Kidney (tissue), 14 donors: ENCODE results near the gene XIRP2. TPM values are rescaled to one million over a fixed set of nuclear protein-coding genes. Genes with fewer than 3 reads are reported as not detected.

ENCODE experiments used
- DNase-seq, 5 donors: peaks; one replicate each; pipeline ENCODE4 v3.0.0-alpha.2; 2013 to 2020
- FAIRE-seq: peaks from 2 replicates; lab custom pipeline; 2012; peaks lifted over from hg19 to GRCh38; lab: Jason Lieb, UNC
- H3K27ac ChIP-seq, 2 donors: one replicate each; pipeline ENCODE4 v1.7.0; 2013; ENCODE audit warnings: low read depth in 2 of 2, low read length in 2 of 2, inconsistent platforms in 1 of 2
- H3K27me3 ChIP-seq: one replicate; pipeline ENCODE4 v1.7.1; 2013; ENCODE audit warnings: low read length, inconsistent platforms; ENCODE audit not compliant: control insufficient read depth, insufficient read depth
- H3K36me3 ChIP-seq, 3 donors: one replicate each; pipeline versions ENCODE4 v1.7.0 to v1.7.1; 2013; ENCODE audit warnings: low read length in 3 of 3, control low read depth in 1 of 3, inconsistent platforms in 1 of 3; ENCODE audit not compliant: insufficient read depth in 3 of 3, control insufficient read depth in 2 of 3
- H3K4me1 ChIP-seq, 3 donors: one replicate each; pipeline versions ENCODE4 v1.7.0 to v1.7.1; 2013; ENCODE audit warnings: low read length in 3 of 3, inconsistent platforms in 1 of 3, low read depth in 1 of 3; ENCODE audit not compliant: control insufficient read depth in 2 of 3, insufficient read depth in 2 of 3
- H3K4me3 ChIP-seq, 3 donors: one replicate each; pipeline versions ENCODE4 v1.7.0 to v1.8.1; 2013; ENCODE audit warnings: low read length in 3 of 3, control low read depth in 1 of 3, inconsistent platforms in 1 of 3
- H3K9ac ChIP-seq, 3 donors: one replicate each; pipeline versions ENCODE4 v1.7.0 to v1.7.1; 2013; ENCODE audit warnings: low read length in 3 of 3, control low read depth in 1 of 3, inconsistent platforms in 1 of 3
- H3K9me3 ChIP-seq, 3 donors: one replicate each; pipeline versions ENCODE4 v1.7.0 to v1.7.1; 2013; ENCODE audit warnings: low read length in 3 of 3, control low read depth in 1 of 3, inconsistent platforms in 1 of 3; ENCODE audit not compliant: control insufficient read depth in 2 of 3, insufficient read depth in 1 of 3
- intact Hi-C: fragments of 100-400 bp; cut with DNase I; formaldehyde crosslinking; loops from one replicate; pipeline ENCODE4 v1.11.1; 2022
- polyA plus RNA-seq: library from polyadenylated mRNA; stranded (reverse); fragments of 350-450 nt; fragmentation: Illumina TruSeq; extraction: RNeasy Lipid Tissue Mini Kit (QIAGEN cat#74804); gene quantifications from one replicate; pipeline ENCODE4 v1.2.3, GENCODE V29; 2014; ENCODE audit warnings: low read depth, low replicate concordance; ENCODE audit not compliant: insufficient read depth
- total RNA-seq: library from RNA; stranded (reverse); fragmentation: NEBNext Ultra II Directional; extraction: Animal tissue kit (Norgen Biotek cat#: 25700); gene quantifications from one replicate; pipeline ENCODE4 v1.2.1, GENCODE V29; 2021
- TF ChIP-seq, protein P1 (sequence below): IDR thresholded peaks from 3 replicates; pipeline ENCODE4 v1.5.1; 2012; ENCODE audit warnings: mild to moderate bottlenecking, moderate library complexity, borderline replicate concordance; ENCODE audit not compliant: insufficient read depth; ENCODE audit errors: extremely low read depth
- donor health status: control.
- donor health status: control.
- donor health status: control.
- donor health status: control.
- donor health status: control.
- donor health status: DM: yes; HTN: yes; CAD: no.
- donor health status: Normal renal cell carcinoma (clear cell type).

XIRP2 gene
- total and polyA plus RNA-seq, 2 donors from 2014 or later = not detected

DNA sequence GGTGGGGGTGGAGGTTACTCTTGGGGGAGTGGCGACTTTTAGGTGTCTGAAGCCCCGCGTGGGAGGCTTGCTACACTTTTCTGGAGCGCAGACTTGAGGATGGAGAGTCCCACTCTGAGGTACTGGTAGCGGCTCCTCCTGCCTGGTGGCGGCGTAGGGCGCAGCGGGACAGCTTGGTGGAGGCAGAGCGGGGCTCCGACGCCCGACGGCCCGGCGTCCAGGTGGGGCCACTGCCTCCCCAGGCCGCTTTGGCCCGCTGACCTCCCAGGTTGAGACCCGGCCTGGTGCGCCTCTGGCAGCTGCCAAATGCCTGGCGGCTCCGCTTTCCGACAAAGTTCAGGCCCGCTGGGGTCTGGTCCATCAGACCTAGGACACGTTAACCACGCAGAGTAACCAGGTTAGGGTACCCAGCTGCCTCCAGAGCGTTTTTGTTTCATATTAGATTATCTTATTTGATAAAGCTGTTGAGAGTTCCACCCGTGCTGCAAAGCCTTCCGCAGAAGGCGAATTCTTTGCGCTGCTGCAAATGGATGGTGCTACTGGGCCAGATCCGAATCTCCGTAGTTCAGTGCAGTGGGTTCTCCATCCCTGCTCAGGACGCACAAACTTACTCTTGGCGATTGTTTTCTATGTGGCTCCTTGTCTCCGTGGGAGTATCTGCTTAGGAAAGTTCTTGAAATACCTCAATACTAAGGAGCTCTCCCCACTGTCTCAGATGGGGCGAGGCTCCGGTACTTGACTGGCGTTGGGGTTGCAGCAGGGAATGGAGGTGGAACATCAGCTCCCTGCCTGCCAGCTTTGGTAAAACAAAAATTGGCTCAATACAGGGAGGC, 405.9 kb downstream of the XIRP2 start:
- FAIRE-seq (no peak), DNase-seq (peak; percentile 16 to 72 (median 34))
- Histone ChIP-seq H3K4me1 (peaks cover 0 to 14% (median 0%) of the 10 kb centered on the region in 3 donors), H3K9me3 (no peaks in the 10 kb centered on the region), H3K27me3 (no peaks in the 10 kb centered on the region), H3K4me3 (peak overlapping the region; percentile 37 to 51 (median 44)), H3K27ac (no peak overlapping the region), H3K9ac (peak overlapping the region in 1 of 3 donors; percentile 35), H3K36me3 (no peaks in the 10 kb centered on the region)
- intact Hi-C loops = no loop called here
- TF ChIP-seq, protein P1, sequence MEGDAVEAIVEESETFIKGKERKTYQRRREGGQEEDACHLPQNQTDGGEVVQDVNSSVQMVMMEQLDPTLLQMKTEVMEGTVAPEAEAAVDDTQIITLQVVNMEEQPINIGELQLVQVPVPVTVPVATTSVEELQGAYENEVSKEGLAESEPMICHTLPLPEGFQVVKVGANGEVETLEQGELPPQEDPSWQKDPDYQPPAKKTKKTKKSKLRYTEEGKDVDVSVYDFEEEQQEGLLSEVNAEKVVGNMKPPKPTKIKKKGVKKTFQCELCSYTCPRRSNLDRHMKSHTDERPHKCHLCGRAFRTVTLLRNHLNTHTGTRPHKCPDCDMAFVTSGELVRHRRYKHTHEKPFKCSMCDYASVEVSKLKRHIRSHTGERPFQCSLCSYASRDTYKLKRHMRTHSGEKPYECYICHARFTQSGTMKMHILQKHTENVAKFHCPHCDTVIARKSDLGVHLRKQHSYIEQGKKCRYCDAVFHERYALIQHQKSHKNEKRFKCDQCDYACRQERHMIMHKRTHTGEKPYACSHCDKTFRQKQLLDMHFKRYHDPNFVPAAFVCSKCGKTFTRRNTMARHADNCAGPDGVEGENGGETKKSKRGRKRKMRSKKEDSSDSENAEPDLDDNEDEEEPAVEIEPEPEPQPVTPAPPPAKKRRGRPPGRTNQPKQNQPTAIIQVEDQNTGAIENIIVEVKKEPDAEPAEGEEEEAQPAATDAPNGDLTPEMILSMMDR = no peak

DNA sequence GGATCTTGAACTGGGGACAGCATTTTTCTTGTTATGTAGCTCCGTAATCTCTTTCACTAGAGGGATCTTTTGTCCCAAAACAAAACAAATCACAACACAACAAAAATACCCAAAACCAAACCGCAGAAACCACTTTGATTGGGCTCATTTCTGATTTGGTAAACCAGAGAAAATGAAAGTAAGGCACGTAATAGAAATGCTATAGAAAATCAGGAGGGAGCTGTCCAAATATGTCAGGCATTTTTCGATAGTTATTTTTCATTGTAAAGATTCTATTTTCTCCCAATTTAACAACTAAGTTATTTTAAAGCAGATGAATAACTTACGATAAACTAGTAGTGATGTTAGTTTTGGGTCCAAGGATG, 406.5 kb downstream of the XIRP2 start:
- Histone ChIP-seq H3K27me3 (no peaks in the 10 kb centered on the region), H3K36me3 (no peaks in the 10 kb centered on the region), H3K4me1 (peaks cover 0 to 14% (median 0%) of the 10 kb centered on the region in 3 donors), H3K4me3 (peak overlapping the region; percentile 37 to 51 (median 44)), H3K9ac (peak overlapping the region in 1 of 3 donors; percentile 35), H3K9me3 (no peaks in the 10 kb centered on the region), H3K27ac (no peak overlapping the region)
- no peak for FAIRE-seq
- intact Hi-C loops = no loop called here
- TF ChIP-seq, protein P1 = no peak
- peak in 1 of 5 donors; percentile 34 for DNase-seq

DNA sequence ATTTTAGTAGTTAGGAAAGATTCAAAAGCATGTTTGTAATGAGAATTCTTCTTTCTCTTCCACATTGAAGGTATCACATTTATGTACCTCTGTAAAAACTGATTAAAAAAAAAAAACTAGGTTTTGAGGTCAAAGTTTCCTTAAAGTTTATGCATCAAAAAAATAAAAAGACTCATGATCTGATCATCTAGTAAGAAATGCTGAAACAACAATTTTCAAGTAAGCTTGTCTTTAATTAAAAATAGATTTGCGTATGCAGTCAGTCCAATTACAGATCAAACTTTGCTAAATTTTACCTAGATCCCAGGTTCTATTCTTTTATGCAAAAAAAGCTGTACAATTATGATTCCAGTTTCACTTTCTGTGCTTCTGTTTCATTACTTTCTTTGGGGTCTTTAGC, 409.0 kb downstream of the XIRP2 start:
- H3K4me1 ChIP-seq = peaks cover 0 to 12% (median 0%) of the 10 kb centered on the region in 3 donors
- no peaks in the 10 kb centered on the region for H3K9me3 ChIP-seq
- H3K36me3 ChIP-seq = no peaks in the 10 kb centered on the region
- H3K9ac ChIP-seq = no peak overlapping the region
- TF ChIP-seq, protein P1 = no peak
- no peaks in the 10 kb centered on the region for H3K27me3 ChIP-seq
- DNase-seq (no peak), FAIRE-seq (no peak)
- no peak overlapping the region for H3K4me3 ChIP-seq
- H3K27ac ChIP-seq = no peak overlapping the region
- intact Hi-C loops = no loop called here
